ENCODE data around the gene PLPP7.

Gene PLPP7

GRCh38 chr9:131282688-131283422 lies 6.7 kb upstream of the PLPP7 start:
- no peak for DNase-seq

- no peak for DNase-seq
These were observed 4.7 kb upstream of the PLPP7 start for GRCh38 chr9:131284856-131285255.

GRCh38 chr9:131287359-131287758 lies 2.2 kb upstream of the PLPP7 start:
- DNase-seq: no peak

- DNase-seq: no peak
These were observed 1.3 kb upstream of the PLPP7 start for GRCh38 chr9:131288217-131288616.

- DNase-seq: no peak
These were observed 678 bp downstream of the PLPP7 start for GRCh38 chr9:131290036-131290766.

- no peak for DNase-seq
These were observed 1.3 kb downstream of the PLPP7 start for GRCh38 chr9:131290767-131291370.

DNA sequence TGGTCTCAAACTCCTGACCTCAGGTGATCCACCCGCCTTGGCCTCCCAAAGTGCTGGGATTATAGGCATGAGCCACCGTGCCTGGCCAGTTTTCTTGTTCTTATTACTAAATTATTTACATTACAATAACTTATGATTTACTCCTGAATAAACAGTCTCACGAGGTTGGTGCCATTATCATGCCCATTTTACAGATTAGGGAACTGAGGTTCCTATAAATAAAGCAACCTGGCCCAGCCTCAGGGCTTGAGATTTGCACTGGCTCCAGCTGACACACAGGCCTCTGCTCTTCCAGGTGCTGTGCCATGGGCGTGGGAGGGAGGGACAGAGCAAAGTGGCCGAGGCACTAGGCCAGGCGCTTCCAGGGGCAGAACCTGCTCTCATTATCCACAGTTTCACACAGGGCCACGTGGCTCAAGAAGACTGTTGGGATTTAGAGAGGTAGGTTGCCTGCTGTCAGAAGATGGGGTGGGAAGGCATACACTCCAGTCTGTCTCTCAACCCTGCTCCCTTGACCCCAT lies 2.3 kb downstream of the PLPP7 start:
- DNase-seq: no peak

DNA sequence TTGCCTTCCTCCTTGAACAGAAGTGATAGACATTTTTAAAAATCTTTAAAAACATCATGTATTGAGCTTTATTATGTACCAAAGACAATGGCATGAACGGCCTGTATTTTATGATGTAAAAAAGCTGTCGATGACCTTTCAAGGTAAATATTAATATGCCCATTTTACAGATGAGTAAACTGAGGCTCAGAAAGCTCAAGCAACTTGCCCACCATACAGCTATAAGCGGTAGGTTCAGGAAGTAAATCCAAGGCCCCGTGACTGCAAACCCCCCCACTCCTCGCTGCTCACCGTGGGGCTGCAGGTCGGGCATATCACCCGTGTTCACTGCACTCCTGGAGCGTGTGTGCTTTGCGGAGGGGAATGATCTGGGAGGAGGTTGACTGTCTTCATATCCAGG lies 3.4 kb downstream of the PLPP7 start:
- DNase-seq: no peak

GRCh38 chr9:131296460-131296859 lies 6.9 kb downstream of the PLPP7 start:
- no peak for DNase-seq

DNA sequence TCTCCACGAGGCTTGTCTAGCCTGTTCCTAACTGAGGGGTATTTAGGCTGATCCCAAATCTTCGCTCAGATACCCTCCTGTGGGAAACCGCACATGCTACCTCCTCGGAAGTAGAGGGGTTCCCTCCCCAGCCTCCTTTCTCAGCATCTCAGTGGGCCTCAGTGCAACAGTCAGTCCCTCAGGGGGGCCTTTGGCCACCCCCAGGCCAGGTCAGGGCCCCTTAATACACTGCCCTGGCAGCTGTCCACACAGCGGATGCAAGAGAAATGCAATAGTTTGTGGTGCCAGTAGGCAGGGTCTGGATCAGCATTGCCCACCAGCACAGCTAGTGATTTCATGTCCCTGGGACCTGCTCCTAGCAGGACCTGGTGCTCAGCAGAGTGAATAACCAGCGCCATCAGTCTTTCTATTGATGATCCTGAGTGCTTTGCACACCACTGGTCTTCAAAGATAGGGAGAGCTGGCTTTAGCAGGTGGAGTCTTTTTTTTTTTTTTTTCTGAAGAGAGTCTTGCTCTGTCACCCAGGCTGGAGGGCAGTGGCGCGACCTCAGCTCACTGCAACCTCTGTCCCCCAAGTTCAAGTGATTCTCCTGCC lies 7.5 kb downstream of the PLPP7 start:
- DNase-seq: no peak

DNA sequence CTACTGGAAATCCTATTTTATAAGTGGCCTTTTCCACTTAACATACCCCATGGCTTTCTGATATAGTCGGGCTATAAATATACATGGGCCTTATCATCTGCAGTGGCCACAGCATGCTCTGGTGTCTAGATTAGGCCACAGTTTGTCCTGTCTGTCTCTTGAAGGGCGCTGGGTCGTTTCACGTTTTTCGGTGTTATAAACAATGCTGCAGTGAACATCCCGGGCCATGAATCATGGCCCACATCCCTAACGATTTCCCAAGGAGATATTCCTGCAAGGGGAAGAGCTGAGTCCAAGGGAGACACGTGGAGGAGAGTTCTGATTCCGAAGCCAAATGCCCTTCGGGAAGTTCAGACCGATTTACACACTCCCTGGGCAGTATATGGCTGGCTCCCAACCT lies 8.4 kb downstream of the PLPP7 start:
- DNase-seq: no peak

DNA sequence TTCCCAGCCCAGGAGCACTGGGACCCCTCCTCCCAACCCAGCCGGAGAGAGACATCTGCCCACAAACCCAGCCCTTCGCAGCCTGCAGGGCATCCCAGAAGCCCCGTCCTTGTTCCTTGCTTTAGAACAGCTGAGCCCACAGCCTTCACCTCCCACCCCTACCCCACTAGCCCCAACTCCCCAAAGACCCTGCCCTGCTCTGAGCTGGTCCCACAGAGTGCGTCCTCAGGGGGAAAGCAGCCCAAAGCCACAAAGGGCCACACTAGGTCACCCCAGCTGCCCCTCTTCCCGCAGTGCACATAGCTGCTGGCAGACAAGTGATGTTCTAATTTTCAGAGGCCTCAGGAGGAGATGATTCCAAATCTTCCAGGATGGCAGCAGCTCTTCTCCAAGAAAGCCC lies 8.8 kb downstream of the PLPP7 start:
- DNase-seq: no peak

GRCh38 chr9:131298816-131299215 lies 9.3 kb downstream of the PLPP7 start:
- no peak for DNase-seq

- DNase-seq: no peak
These were observed 9.9 kb downstream of the PLPP7 start for GRCh38 chr9:131299346-131299960.

DNA sequence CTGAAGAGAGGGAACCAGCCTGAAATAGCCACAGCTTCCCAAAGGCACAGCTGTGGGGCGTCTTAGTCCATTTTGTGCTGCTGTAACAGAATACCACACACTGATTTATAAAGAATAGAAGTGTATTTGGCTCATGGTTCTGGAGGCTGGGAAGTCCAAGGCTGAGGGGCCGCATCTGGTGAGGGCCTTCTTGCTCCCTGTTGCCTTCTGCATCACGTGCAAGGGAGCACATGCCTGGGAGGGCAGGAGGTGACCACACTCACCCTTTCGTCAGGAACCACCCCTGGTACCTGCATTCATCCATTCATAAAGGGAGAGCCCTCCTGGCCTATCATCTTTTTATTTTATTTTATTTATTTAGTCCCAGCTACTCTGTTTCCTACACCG lies 10.4 kb downstream of the PLPP7 start:
- DNase-seq: no peak

DNA sequence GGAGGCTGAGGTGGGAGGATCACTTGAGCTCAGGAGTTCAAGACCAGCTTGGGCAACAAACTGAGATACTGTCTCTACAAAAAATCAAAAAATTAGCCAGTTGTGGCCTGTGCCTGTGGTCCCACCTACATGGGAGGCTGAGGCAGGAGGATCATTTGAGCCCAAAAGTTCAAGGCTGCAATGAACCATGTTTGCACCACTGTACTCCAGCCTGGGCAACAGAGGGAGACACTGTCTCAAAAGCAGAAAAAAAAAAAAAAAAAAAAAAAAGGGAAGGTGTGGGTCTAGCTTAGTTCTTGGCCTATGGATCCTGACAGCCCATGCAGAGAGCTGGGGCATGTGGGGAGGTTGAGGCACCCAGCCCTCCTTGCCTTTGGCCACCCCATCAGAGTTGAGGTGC lies 10.9 kb downstream of the PLPP7 start:
- no peak for DNase-seq

DNA sequence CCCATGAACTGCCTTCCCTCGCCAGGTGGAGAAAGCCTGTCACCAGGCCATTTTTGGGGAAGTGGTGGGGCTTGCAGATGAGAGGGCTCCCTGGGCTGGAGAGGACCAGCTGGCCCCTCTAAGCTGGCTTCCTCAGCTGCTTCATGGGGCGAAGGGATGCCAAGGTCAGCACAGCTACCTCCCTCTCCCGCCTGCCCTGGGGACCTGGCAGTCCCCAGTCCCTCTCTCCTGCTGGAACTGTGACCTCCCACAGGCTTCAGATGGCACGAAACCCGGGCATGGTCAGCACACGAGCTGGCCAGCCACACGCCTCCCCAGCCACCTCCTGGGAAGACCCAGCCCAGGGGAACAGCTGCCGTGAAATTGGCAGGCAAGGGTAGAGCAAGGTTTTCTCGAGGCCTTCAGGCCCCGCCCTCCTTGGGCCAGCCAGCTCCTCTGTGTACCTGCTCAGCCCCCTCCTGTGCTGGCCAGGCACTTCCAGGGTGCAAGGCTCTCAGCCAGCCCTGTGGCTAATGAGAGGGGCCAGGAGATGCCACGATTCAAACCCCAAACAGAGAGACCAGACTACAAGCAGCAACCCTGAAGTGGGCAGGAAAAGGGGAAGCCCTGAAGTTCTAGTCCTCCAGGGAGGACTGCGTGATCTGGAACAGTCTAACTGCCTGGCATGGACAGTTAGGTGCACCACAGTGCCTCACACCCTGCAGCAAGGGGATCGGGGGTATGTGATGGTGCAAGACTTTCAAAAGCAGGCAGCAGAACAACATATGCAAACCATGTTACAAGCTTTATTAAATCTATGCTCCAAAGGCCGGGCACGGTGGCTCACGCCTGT lies 12.9 kb downstream of the PLPP7 start:
- no peak for DNase-seq

DNA sequence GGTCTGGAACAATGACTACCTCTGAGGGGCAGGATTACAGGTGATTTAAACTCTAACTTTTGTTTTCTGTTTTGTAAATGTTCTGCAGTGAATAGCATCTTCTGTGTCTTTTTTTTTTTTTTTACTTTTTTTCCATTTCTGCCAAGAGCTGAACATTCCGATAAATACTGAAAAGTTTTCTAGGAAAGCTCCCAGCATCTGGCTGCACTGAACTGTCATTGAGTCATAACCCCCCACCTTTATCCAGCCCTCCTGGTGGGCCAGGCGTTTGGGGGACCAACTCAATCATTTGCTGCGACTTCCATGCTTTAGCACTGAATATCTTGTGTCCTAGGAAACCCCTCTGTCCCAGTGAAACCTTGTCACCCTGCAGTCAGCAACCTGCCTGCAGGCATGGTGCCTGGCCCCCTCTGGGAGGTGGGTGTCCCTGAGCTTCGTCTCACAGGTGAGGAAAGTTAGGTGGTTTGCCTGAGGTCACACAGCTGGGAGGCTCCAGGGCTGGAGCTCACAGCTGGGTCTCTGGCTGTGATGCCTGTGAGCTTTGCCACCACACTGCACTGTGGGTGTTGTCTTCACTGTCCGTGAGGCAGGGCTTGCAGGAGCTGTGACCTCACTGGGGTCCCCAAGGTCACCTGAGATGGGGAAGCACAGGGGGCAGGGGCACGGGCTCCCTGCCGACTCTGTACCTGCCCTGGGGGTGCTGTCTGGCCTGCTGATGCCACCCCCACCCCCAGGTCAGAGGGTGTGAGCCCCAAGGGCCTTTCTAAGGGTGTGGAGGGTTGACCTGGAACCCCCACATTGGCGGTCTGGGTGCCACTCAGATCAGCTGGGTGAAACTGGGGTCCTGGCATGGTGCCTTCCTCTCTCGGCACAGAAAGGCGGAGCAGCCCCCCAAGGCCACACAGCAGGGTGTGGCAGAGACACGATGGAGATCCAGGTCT lies 14.1 kb downstream of the PLPP7 start:
- no peak for DNase-seq

DNA sequence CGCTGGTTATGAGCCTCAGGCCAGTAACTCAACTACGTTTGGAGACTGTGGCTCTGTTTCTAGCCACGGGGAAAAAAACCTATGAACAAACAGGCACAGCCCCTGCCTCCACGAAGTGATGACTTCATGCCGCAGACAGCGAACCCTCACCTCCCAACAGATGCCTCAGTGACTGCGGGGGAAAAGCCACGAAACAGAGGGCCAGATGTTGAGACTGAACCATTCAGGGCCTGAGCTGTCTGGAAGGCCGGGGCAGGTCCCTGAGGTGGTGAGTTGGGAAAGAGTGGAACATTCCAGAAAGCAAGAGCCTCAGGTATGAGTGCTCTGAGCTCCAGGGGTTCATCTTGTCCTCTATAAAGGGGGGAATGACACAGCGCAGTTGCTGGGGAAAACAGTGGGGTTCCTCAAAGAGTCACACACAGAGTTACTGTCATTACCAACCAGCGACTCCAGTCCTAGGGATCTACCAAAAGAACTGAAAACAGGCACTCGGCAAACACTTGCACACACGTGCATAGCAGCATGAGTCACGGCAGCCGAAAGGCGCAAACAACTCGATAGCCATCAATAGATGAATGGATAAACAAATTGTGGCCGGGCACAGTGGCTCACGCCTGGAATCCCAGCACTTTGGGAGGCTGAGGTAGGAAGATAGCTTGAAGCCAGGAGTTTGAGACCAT lies 15.3 kb downstream of the PLPP7 start:
- DNase-seq: no peak

DNA sequence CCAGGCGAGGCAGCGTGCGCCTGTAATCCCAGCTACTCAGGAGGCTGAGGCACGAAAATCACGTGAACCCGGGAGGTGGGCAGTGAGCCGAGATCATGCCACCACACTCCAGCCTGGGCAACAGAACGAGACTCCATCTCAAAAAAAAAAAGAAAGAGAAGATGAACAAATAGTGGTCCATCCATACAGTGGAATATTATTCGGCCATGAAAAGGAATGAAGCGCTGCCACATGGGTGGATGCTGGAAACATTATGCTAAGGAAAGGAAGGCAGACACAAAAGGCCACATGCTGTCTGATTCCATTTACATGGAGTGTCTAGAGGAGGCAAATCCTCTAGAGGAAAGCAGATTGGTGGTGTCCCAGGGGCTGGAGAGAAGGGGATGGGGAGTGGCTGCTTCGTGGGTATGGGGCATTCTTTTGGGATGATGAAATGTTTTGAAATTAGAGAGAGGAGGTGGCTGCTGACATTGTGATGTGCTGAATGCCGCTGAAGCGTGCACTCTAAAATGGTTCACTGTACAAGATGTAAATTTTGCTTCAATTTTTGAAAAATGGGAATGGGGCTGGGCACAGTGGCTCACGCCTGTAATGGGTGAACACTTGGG lies 17.0 kb downstream of the PLPP7 start:
- DNase-seq: no peak

Measured in NCI-H1694 (cell line).